ENCODE measurements around the gene FBXO42. TPM values are rescaled to one million over a fixed set of nuclear protein-coding genes. Genes with fewer than 3 reads are reported as not detected.
A peak's percentile ranks its signal among the peaks of the same experiment; 100 is the strongest.

The FBXO42 gene
- 19.7 and 28.2 TPM in 2 replicates for total RNA-seq (2014; rRNA removed; shearing (Covaris generic))

DNA sequence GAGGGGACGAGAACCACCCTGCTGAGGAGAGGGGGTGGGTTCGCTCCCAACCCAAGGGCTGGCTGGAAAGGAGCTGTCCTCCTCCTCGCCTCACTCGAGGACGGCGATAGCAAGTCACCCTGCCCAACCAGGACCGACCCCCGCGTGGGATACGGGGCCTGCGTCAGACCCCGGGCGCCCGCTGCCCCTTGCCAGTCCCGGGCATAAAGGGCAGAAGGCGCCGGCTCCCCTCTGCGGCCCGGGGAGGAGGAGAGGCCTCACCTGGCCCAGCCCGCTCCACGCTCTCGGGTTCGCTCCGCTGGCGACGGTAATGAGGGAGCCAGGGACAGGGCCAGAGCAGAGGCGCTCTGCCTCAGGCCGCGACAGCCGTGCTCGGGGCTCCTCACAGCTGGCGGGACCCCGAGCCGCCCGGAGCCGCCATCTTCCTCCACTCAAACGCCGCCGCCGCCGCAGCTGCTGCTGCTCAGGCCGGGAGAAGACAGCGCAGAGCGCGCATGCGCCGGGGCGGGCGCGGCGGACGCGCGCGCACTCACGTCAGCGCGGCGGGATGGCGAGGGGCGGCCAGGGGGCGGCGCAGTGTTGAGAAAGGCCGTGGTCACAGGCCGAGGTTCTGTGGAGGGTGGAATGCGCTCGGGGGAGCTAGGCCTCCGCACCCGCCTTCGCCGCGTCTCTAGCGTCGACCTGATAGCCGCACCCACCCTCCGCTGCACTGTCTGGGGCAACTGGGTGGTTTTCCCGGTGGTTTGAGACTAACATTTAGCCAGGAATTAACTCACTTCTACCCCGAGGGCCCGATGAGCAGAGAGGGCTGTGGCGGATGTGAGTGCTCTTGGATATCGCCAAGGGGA is at the start of gene FBXO42:
Gene FBXO42 (minus strand): TSS at position 487 of the 848 bp plus-strand sequence. CDS start 37,062 bp downstream, outside the sequence.
- DNase-seq (ENCODE audit: low spot score): peak; percentile 86
- in situ Hi-C loops (cut with HindIII; ENCODE audit: low sequenced_read_pairs): no loop called here

GRCh38 chr1:16398371-16398953 is 46.2 kb upstream of the FBXO42 start:
- no peak for DNase-seq (ENCODE audit: low spot score)
- in situ Hi-C loops (cut with HindIII; ENCODE audit: low sequenced_read_pairs): no loop called here

DNA sequence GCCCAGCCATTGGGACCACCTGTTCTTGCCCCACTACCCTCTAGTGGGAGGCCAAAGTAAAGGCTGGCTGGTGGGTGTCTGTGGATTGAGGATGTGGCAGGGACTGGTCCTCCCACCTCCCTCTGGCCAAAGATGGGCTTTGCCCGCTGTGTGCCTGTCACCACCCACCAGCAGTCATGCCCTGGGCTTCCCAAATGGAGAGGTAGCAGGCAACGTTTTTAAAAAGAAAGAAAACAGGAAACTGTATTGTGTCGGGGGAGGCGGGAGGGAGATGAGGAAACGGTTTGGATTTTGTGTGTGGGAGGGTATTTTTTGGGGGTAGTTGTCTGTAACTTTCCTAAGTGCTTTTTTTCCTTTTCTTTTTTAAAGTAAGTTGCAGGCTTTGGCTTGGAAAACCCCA is 44.8 kb upstream of the FBXO42 start:
- in situ Hi-C loops (cut with HindIII; ENCODE audit: low sequenced_read_pairs): no loop called here
- DNase-seq (ENCODE audit: low spot score): no peak

DNA sequence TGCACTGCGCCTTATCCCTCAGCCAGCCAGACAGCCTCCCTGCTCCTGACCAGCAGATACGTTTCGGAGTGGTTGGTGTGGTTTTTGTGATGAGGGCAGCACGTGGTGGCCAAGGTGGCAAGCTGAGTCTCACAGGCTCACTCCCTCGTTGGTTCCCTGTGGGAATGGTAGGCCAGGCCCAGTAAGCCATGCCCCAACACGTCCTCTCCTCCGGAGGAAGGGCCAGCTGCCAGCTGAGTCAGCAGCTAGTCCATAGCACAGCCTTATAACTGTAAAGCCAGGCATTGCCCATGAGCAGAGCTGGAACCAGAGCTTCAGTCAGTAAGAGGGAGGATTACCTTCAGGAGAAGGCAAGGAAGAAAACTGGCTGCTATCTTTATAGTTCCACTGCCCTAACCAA is 44.3 kb upstream of the FBXO42 start:
- DNase-seq (ENCODE audit: low spot score): peak; percentile 57
- in situ Hi-C loops (cut with HindIII; ENCODE audit: low sequenced_read_pairs): no loop called here

GRCh38 chr1:16394977-16395376 is 42.7 kb upstream of the FBXO42 start:
- in situ Hi-C loops (cut with HindIII; ENCODE audit: low sequenced_read_pairs): no loop called here

GRCh38 chr1:16393570-16394521 is 41.6 kb upstream of the FBXO42 start:
- in situ Hi-C loops (cut with HindIII; ENCODE audit: low sequenced_read_pairs): no loop called here
- DNase-seq (ENCODE audit: low spot score): peak; percentile 97

More at GRCh38 chr1:16394977-16395376, 42.7 kb upstream of the FBXO42 start:
- no peak for DNase-seq (ENCODE audit: low spot score)

- peak; percentile 34 for DNase-seq (ENCODE audit: low spot score)
- in situ Hi-C loops (cut with HindIII; ENCODE audit: low sequenced_read_pairs): no loop called here
Observed at GRCh38 chr1:16392740-16393569, 40.7 kb upstream of the FBXO42 start.

GRCh38 chr1:16391411-16391810 is 39.1 kb upstream of the FBXO42 start:
- DNase-seq (ENCODE audit: low spot score): no peak
- in situ Hi-C loops (cut with HindIII; ENCODE audit: low sequenced_read_pairs): no loop called here

DNA sequence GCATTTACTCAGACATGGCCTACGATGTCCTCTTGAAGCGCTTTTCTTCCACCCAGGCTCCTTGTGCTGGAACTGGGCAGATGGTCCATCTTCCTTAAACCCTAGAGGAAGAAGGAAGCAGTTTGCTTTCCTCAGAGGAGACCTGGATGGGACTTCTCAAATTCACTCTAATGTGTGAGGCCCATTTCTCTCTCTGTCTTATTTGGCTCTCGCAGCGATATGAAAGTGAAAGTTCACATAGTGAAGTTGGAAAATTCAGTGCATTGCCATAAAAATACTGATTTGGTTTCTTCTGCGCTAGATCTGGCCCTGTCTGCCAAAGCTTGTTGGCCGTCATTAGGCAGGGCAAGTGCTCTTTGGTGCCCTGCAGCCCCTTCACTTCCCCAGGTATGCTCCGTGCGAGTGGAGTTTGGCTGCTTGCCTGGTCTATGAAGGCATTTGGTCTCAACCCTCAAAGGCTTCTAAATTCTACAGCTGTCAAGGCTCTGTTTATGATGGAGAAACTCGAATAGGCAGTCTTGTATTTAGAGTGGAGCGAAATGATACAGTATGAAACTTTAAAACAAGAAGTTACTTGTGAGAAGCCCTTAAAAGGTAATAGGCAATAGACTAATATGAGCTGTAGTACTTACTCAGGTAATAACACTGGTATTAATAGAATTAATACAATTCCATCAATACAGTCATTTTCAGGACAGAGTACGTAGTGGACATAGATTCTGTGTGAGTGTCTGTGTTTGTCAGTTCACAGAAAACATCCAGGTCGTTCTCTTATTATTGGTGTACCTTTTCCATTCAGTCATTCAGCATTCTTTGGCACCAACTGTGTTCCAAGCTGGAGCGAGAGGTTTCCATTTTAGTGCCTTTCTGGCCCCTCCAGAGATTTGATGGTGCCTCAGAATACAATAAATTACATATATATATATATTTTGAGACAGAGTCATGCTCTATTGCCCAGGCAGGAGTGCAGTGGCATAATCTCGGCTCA is 35.2 kb upstream of the FBXO42 start:
- peak; percentile 40 for DNase-seq (ENCODE audit: low spot score)
- in situ Hi-C loops (cut with HindIII; ENCODE audit: low sequenced_read_pairs): no loop called here

DNA sequence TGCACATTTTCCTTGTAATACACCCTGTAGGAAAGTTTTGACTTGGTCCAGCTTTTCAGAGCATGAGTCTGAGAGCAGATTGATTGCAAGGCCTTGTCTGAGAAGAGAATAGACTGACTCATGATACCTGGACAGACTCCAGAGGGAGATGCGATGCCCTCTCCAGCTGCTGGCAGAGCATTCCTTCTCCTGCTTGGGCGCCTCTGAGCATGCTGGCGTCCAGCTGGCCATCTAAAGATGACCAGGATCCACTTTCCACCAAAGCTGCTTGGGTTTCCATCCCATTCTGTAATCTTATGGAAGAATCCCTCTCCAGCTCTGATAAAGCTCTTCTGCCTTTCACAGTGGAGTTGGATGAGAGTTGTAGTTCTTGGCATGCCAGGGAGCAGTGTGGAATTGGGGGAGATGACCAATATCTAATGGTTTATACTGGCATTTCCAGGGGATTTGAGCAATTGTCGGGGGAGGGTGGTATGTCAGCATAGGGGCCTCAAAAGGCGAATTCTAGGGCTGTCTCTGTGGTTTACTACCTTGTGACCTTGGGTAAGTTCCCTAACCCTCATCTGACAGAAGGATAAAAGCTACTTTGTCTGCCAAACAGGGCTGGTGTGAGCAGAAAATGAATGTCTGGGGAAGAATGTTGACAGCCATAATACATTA is 34.3 kb upstream of the FBXO42 start:
- in situ Hi-C loops (cut with HindIII; ENCODE audit: low sequenced_read_pairs): no loop called here
- DNase-seq (ENCODE audit: low spot score): peak; percentile 82

DNA sequence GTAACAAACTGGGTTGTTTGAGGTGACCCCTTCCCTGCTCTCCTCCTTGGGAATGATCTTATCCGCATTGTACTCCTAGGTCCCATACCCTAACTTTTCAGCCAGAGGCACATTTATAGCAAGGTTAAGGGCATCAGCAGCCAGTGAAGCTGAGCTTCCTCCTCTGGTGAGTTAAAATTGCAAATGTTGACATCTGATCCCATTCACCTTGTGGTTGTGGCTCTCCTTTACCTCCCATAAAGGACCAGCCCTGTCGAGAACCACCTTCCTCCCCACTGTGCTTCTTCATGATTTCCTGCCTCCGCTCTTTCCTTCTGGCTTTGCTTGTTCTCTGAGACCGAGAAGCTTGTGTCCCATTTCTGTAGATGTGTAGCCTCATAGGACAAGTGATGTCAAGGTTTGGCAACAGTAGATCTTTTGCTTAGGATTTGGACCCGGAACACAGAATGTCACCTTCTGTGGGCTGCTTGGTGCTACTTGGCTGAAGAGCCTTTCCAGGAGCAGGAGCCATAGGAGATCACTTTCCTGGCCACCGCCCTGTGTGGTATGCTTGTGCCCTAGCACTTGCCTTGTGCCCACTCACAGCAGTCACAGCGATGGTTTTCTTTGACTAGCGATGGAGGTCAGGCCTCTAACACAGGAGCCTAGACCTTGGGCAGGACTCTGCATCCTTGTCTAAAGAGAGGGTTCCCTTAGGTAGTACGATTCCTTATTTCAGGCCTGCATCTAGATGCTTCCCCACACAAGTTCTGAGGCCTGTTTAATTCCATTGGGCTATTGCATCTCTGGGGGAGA is 33.6 kb upstream of the FBXO42 start:
- DNase-seq (ENCODE audit: low spot score): peak; percentile 57
- in situ Hi-C loops (cut with HindIII; ENCODE audit: low sequenced_read_pairs): no loop called here

DNA sequence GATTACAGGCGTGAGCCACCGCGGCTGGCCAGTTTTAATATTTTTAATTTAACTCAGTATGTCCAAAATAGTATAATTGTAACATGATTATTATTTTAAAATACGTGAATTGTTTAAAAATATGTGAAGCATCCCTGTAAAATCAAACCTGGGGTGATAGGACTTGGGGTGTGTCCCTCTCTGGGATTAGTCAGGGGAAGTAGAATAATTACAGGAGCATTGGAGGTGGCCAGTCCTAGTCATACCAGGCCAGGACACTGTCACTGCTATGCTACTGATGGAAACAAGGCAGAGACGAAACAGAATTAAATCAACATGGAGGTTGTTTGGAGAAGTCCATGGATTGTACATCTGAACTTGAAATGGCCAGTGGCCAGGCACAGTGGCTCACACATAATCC is 31.6 kb upstream of the FBXO42 start:
- in situ Hi-C loops (cut with HindIII; ENCODE audit: low sequenced_read_pairs): no loop called here
- DNase-seq (ENCODE audit: low spot score): no peak

GRCh38 chr1:16380868-16381267 is 28.6 kb upstream of the FBXO42 start:
- DNase-seq (ENCODE audit: low spot score): no peak
- in situ Hi-C loops (cut with HindIII; ENCODE audit: low sequenced_read_pairs): no loop called here

GRCh38 chr1:16378443-16378842 is 26.2 kb upstream of the FBXO42 start:
- DNase-seq (ENCODE audit: low spot score): no peak
- in situ Hi-C loops (cut with HindIII; ENCODE audit: low sequenced_read_pairs): no loop called here

DNA sequence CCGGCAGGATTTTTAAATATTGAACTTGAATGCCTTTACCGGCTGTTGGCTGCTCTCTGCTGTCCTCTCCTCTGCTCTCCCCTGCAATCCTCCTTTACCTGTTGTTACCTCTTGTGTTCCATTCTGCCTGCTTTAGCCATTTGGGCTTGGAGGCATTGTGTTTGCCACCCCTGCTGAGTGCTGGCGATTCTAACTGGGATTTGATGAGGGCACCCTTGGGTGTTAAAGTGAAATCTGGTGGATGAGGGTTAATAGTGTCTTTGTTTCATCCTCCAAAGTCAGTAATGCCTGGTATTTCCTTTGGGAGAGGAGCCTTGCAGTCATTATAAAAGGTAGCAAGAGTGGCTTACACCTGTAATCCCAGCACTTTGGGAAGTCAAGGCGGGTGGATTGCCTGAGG is 24.7 kb upstream of the FBXO42 start:
- in situ Hi-C loops (cut with HindIII; ENCODE audit: low sequenced_read_pairs): no loop called here
- DNase-seq (ENCODE audit: low spot score): no peak

DNA sequence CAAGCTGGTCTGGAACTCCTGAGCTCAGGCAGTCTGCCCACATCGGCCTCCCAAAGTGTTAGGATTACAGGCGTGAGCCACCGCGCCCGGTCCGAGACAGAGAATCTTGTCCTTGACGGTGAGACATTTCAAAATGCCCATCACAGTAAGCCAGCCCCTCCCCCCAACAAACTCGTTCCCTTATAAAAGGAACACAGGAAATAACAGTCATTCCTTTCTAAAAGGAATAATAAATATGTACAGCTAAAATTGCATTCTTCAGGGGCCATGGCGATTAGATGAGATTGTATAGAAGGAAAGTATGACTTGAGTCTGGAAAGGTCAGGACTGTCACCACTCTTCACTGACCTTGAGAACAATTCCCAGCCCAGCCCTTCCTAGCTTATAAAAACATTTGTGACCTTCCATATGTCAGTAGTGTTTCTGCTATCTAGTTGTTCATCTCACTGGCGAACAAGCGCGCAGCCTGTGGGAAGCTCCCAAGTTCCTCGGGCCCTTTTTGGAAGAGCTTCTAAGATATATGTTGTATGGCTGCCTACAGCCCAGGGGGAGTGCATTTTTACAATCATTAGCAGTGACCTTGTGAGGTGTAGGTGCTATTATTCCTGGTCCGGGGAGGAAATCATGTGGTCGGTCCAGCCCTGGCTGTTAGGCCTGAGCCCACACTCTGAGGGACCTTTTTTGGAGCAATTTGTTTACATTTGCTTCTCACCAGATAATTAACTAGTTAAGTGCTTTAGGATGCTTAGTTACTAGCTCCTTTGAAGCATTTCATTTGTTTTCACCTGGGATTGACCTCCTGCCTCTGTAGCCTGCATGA is 23.5 kb upstream of the FBXO42 start:
- in situ Hi-C loops (cut with HindIII; ENCODE audit: low sequenced_read_pairs): no loop called here
- no peak for DNase-seq (ENCODE audit: low spot score)
